Activated CD4-positive, alpha-beta memory T cell treated with anti-CD3 and anti-CD28 coated beads, Interleukin-2, amount 10 ng/mL, durations not matched to agents 7 days and 5 days (primary cell): ENCODE data around the gene HBZ. TPM values are rescaled to one million over a fixed set of nuclear protein-coding genes. Genes with fewer than 3 reads are reported as not detected.
A peak's percentile ranks its signal among the peaks of the same experiment; 100 is the strongest.

Experiments
- CTCF ChIA-PET: fragments of 350-600 bp; sonication (Branson Sonifier 250); formaldehyde crosslinking; loops from one replicate; lab custom pipeline; 2021; ENCODE audit warnings: antibody characterized with exemption, inconsistent platforms; lab: Charles Lee
- POLR2A ChIA-PET: fragments of 350-600 bp; sonication (Branson Sonifier 250); formaldehyde crosslinking; loops from one replicate; lab custom pipeline; 2021; ENCODE audit warnings: antibody characterized with exemption; lab: Charles Lee
- DNase-seq: peaks from one replicate; pipeline ENCODE4 v3.0.0-alpha.2; 2020
- H3K27ac Mint-ChIP-seq: one replicate; pipeline ENCODE4 v1.8.0; 2021; ENCODE audit warnings: mild to moderate bottlenecking, mixed read lengths
- H3K27me3 Mint-ChIP-seq: one replicate; pipeline ENCODE4 v1.8.0; 2021; ENCODE audit warnings: mixed read lengths
- H3K36me3 Mint-ChIP-seq: one replicate; pipeline ENCODE4 v1.8.0; 2021; ENCODE audit warnings: low read depth, mixed read lengths
- H3K4me1 Mint-ChIP-seq: one replicate; pipeline ENCODE4 v1.8.0; 2021; ENCODE audit warnings: mixed read lengths
- H3K4me3 Mint-ChIP-seq: one replicate; pipeline ENCODE4 v1.8.0; 2021; ENCODE audit warnings: mild to moderate bottlenecking, mixed read lengths
- H3K9me3 Mint-ChIP-seq: one replicate; pipeline ENCODE4 v1.8.0; 2021; ENCODE audit warnings: mixed read lengths
- total RNA-seq, 2 experiments: library from RNA; stranded (reverse); gene quantifications; one replicate each; pipeline ENCODE4 v1.2.3, GENCODE V29; 2021

The HBZ gene
- not detected for total RNA-seq

- POLR2A ChIA-PET: no interaction called here
- H3K9me3 Mint-ChIP-seq: no peaks in the 10 kb centered on the region
- H3K4me1 Mint-ChIP-seq: peaks cover 7% of the 10 kb centered on the region
- peaks cover 33% of the 10 kb centered on the region for H3K27me3 Mint-ChIP-seq
- CTCF ChIA-PET: no interaction called here
- no peak for DNase-seq
- no peak within 1 kb of the TSS for H3K4me3 Mint-ChIP-seq
- no peaks in the 10 kb centered on the region for H3K36me3 Mint-ChIP-seq
- H3K27ac Mint-ChIP-seq: no peak within 1 kb of the TSS
Measured at GRCh38 chr16:152141-153128, at the start of gene HBZ. HBZ (plus strand) TSS chr16:152644; CDS start chr16:152910, 266 bp downstream.

- CTCF ChIA-PET: interaction anchor here (0.7 to 4.7 kb wide), 5 partner anchors 9 to 258 kb away, joined by 3 to 50 read pairs (median 5); no protein-coding TSS in a partner anchor
Measured at GRCh38 chr16:104355-104754, 48.1 kb upstream of the HBZ start.

GRCh38 chr16:104928-105327 lies 47.5 kb upstream of the HBZ start:
- H3K36me3 Mint-ChIP-seq: peaks cover 4% of the 10 kb centered on the region

More at GRCh38 chr16:104355-104754, 48.1 kb upstream of the HBZ start:
- Mint-ChIP-seq H3K36me3 (peaks cover 4% of the 10 kb centered on the region), H3K4me1 (no peaks in the 10 kb centered on the region), H3K9me3 (no peaks in the 10 kb centered on the region), H3K27ac (no peak overlapping the region), H3K27me3 (no peaks in the 10 kb centered on the region), H3K4me3 (no peak overlapping the region)
- DNase-seq: no peak
- POLR2A ChIA-PET: interaction anchor here (0.6 to 1.0 kb wide), 2 partner anchors 124 to 258 kb away, joined by 3 read pairs; no protein-coding TSS in a partner anchor

GRCh38 chr16:105521-105920 lies 46.9 kb upstream of the HBZ start:
- ChIA-PET POLR2A (no interaction called here), CTCF (interaction anchor here (1.0 to 4.7 kb wide), 6 partner anchors 10 to 257 kb away, joined by 3 to 50 read pairs (median 17); partner anchors contain the start of gene HBQ1)
- H3K9me3 Mint-ChIP-seq: no peaks in the 10 kb centered on the region
- DNase-seq: no peak
- H3K27ac Mint-ChIP-seq: no peak overlapping the region
- H3K4me1 Mint-ChIP-seq: no peaks in the 10 kb centered on the region
- no peak overlapping the region for H3K4me3 Mint-ChIP-seq
- H3K27me3 Mint-ChIP-seq: no peaks in the 10 kb centered on the region
- peaks cover 6% of the 10 kb centered on the region for H3K36me3 Mint-ChIP-seq

More at GRCh38 chr16:104928-105327, 47.5 kb upstream of the HBZ start:
- Mint-ChIP-seq H3K9me3 (no peaks in the 10 kb centered on the region), H3K27ac (no peak overlapping the region), H3K27me3 (no peaks in the 10 kb centered on the region), H3K4me1 (no peaks in the 10 kb centered on the region), H3K4me3 (no peak overlapping the region)
- ChIA-PET POLR2A (interaction anchor here (0.6 to 1.0 kb wide), 2 partner anchors 123 to 257 kb away, joined by 3 read pairs; no protein-coding TSS in a partner anchor), CTCF (interaction anchor here (0.6 to 4.7 kb wide), 7 partner anchors 9 to 257 kb away, joined by 3 to 50 read pairs (median 5); no protein-coding TSS in a partner anchor)
- DNase-seq: no peak

GRCh38 chr16:106623-107324 lies 45.7 kb upstream of the HBZ start:
- H3K36me3 Mint-ChIP-seq: peaks cover 8% of the 10 kb centered on the region
- no peaks in the 10 kb centered on the region for H3K27me3 Mint-ChIP-seq
- CTCF ChIA-PET: interaction anchor here (0.6 to 4.7 kb wide), 40 partner anchors 8 to 1822 kb away, joined by 3 to 50 read pairs (median 4); partner anchors contain the start of genes DECR2, HBQ1, MRPL28 and POLR3K
- DNase-seq: peak; percentile 58
- H3K4me3 Mint-ChIP-seq: no peak overlapping the region
- H3K4me1 Mint-ChIP-seq: no peaks in the 10 kb centered on the region
- POLR2A ChIA-PET: interaction anchor here (0.6 to 1.7 kb wide), 5 partner anchors 10 to 103 kb away, joined by 3 to 7 read pairs (median 5); partner anchors contain the start of genes POLR3K and SNRNP25
- no peaks in the 10 kb centered on the region for H3K9me3 Mint-ChIP-seq
- no peak overlapping the region for H3K27ac Mint-ChIP-seq

- Mint-ChIP-seq H3K4me1 (peaks cover 12% of the 10 kb centered on the region), H3K36me3 (peaks cover 16% of the 10 kb centered on the region), H3K4me3 (no peak overlapping the region), H3K9me3 (no peaks in the 10 kb centered on the region), H3K27me3 (no peaks in the 10 kb centered on the region), H3K27ac (no peak overlapping the region)
- ChIA-PET CTCF (interaction anchor here (2.3 kb wide), 1 partner anchor 15 kb away, joined by 9 read pairs; no protein-coding TSS in a partner anchor), POLR2A (no interaction called here)
- DNase-seq: no peak
Measured at GRCh38 chr16:112153-112840, 40.1 kb upstream of the HBZ start.

- Mint-ChIP-seq H3K36me3 (peaks cover 12% of the 10 kb centered on the region), H3K9me3 (no peaks in the 10 kb centered on the region), H3K4me3 (no peak overlapping the region), H3K4me1 (peaks cover 12% of the 10 kb centered on the region), H3K27me3 (no peaks in the 10 kb centered on the region), H3K27ac (no peak overlapping the region)
- DNase-seq: no peak
- ChIA-PET POLR2A (no interaction called here), CTCF (interaction anchor here (1.4 kb wide), 1 partner anchor 19 kb away, joined by 5 read pairs; no protein-coding TSS in a partner anchor)
Measured at GRCh38 chr16:114327-114726, 38.1 kb upstream of the HBZ start.

GRCh38 chr16:116015-116414 lies 36.4 kb upstream of the HBZ start:
- no peaks in the 10 kb centered on the region for H3K9me3 Mint-ChIP-seq
- DNase-seq: no peak
- ChIA-PET POLR2A (no interaction called here), CTCF (interaction anchor here (1.2 to 1.6 kb wide), 2 partner anchors 9 to 59 kb away, joined by 3 to 17 read pairs; no protein-coding TSS in a partner anchor)
- H3K27ac Mint-ChIP-seq: no peak overlapping the region
- H3K36me3 Mint-ChIP-seq: peaks cover 10% of the 10 kb centered on the region
- no peak overlapping the region for H3K4me3 Mint-ChIP-seq
- H3K4me1 Mint-ChIP-seq: peaks cover 12% of the 10 kb centered on the region
- no peaks in the 10 kb centered on the region for H3K27me3 Mint-ChIP-seq

- H3K27me3 Mint-ChIP-seq: no peaks in the 10 kb centered on the region
- peaks cover 4% of the 10 kb centered on the region for H3K36me3 Mint-ChIP-seq
- ChIA-PET CTCF (interaction anchor here (0.6 to 3.9 kb wide), 15 partner anchors 9 to 320 kb away, joined by 3 to 17 read pairs (median 4); partner anchors contain the start of gene HBQ1), POLR2A (no interaction called here)
- no peak overlapping the region for H3K4me3 Mint-ChIP-seq
- H3K4me1 Mint-ChIP-seq: peaks cover 12% of the 10 kb centered on the region
- DNase-seq: peak; percentile 67
- H3K27ac Mint-ChIP-seq: no peak overlapping the region
- H3K9me3 Mint-ChIP-seq: no peaks in the 10 kb centered on the region
Measured at GRCh38 chr16:117379-118365, 34.8 kb upstream of the HBZ start.

GRCh38 chr16:118857-119256 lies 33.6 kb upstream of the HBZ start:
- CTCF ChIA-PET: interaction anchor here (0.8 to 3.9 kb wide), 6 partner anchors 12 to 242 kb away, joined by 3 to 17 read pairs (median 6); no protein-coding TSS in a partner anchor
- peaks cover 4% of the 10 kb centered on the region for H3K36me3 Mint-ChIP-seq
- no peak for DNase-seq
- H3K9me3 Mint-ChIP-seq: no peaks in the 10 kb centered on the region
- no peak overlapping the region for H3K27ac Mint-ChIP-seq
- H3K4me1 Mint-ChIP-seq: peaks cover 2% of the 10 kb centered on the region
- POLR2A ChIA-PET: no interaction called here
- no peaks in the 10 kb centered on the region for H3K27me3 Mint-ChIP-seq
- no peak overlapping the region for H3K4me3 Mint-ChIP-seq

GRCh38 chr16:119295-119694 lies 33.1 kb upstream of the HBZ start:
- CTCF ChIA-PET: interaction anchor here (0.6 to 3.9 kb wide), 6 partner anchors 12 to 242 kb away, joined by 3 to 17 read pairs (median 5); no protein-coding TSS in a partner anchor

More at GRCh38 chr16:119295-119694, 33.1 kb upstream of the HBZ start:
- no peaks in the 10 kb centered on the region for H3K4me1 Mint-ChIP-seq
- H3K36me3 Mint-ChIP-seq: peaks cover 4% of the 10 kb centered on the region
- DNase-seq: no peak
- POLR2A ChIA-PET: interaction anchor here (1.3 kb wide), 1 partner anchor 10 kb away, joined by 3 read pairs; no protein-coding TSS in a partner anchor
- H3K9me3 Mint-ChIP-seq: no peaks in the 10 kb centered on the region
- H3K4me3 Mint-ChIP-seq: no peak overlapping the region
- H3K27me3 Mint-ChIP-seq: no peaks in the 10 kb centered on the region
- H3K27ac Mint-ChIP-seq: no peak overlapping the region
